ENCODE measurements around the gene TRABD2B. TPM values are rescaled to one million over a fixed set of nuclear protein-coding genes. Genes with fewer than 3 reads are reported as not detected.
A peak's percentile ranks its signal among the peaks of the same experiment; 100 is the strongest.

Gene TRABD2B
- polyA plus RNA-seq, 1 donor = 21.2 TPM

DNA sequence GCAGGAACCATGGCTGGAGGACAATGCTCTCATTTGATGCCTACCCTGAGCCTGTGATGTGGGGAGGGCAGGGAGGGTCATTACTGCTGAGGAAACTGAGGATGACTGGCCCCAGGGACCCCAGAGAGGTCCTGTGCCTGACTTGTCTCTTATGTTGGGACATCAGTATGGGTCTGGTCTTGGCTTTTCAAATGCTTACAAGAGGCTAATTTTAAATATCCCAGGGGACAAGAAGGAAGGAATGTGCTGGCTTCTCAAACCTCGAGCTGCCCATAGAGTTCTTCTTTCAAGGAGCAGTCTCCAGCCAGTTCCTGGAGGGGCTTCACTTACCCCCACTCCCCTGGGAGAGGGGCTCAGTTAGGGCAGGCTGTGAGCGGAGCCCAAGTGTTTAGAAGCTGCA lies 168.2 kb downstream of the TRABD2B start:
- DNase-seq = no peak

DNA sequence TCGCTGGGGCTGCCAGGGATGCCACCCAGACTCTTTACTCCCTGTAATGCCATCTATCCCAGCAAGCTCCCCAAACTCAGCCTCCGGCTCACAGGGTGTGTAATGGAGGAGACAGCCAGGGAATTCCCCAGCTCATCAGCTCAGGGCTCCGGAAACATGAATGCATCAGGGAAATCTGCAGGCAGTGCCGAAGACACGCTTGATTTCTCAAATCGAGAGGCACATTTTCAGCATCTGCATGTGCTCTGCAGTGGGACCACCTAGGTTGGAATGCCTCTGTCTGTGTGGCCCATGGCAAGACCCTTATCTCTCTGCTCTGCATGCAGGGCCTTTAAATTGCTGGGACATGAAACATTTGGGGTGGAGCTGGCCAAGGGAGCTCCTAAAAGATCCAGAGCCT lies 170.1 kb downstream of the TRABD2B start:
- DNase-seq = no peak

DNA sequence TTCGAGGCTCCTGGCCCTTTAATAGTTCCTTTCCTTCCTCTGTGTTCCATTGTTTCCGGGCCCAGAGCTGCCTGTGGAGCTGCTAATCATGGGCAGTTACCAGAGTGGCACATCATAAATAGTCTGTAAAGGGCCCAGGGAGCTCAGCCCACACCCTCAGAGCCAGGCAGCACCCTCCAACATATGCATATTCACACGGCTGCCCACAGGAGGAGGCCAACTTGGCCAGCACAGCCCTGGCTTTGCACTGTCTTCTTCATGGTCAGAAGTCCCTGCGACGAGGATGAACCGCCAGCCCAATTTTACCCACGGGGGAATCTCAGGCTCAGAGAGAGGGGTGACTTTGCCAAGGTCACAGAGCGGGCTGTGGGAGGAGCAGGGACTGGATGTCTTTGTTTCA lies 172.5 kb downstream of the TRABD2B start:
- DNase-seq = no peak

DNA sequence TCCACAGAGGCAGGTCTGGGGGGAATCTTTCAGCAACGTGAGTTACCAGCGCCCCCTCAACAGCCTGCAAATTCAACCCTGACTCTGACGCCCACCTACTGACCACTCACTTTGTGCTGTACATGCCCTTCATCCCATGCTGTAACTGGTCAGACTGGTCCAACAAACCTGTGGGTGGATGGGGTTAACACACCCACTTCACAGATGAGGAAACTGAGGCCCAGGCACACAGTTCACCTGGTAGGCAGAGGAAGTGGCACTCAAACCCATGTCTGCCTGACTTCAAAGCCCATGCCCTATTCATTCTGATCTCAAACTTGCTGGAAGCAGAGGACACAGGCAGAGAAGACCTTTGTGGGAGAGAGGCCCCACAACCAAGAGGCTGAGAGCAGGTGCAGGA lies 172.9 kb downstream of the TRABD2B start:
- DNase-seq = no peak

DNA sequence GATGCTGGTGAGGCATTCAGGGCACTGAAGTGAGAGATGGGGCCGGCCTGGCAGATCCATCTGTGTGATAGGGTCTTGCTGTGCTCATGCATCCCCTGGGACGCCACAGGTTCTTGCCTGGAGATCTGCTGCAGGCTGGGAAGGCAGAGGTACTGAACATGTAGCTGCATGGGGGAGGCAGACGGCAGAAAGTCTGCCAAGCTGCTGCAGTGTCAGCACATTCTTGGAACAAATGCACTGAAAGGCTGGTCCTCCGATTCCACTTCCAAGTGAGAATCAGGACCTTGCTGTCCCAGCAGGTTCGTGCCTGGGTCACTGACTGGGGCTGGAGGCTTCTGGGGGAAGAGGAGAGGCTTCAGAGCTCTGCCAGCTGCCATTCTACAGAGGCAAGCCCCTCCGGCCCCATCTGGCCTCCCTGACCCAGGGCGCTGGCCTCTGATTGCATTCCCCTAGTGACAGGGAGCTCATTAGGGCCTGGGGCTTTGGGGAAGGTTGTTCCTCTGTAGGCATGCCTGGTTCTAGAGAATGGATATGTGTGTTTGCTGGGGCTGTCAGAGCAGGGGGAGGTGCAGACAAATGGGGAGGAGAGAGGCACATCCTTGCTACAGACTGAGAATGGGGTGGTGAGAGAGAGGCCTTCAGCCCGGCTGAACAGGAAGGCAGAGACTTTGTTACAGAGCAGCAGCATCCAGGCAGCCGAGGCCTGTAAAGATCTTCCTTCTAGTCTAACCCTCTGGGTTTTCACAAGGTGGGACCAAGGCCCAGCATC lies 174.0 kb downstream of the TRABD2B start:
- DNase-seq = no peak

DNA sequence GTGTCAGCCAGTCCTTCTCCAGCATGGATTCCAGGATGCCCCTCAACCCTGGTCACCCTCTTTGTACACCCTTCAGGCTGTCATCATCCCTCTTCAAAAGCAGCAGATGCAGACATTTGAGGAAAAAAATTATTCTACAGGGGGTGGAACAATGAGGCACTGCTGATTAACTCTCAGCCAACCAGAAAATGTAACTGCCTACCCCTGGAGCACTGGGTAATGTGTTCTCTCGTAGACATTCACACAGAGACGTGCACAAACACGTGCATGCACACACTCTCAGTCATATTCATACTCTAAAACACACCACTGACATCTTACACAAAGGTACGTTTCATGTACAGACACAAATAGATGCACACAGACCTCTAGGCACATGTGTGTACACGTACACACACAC lies 175.4 kb downstream of the TRABD2B start:
- no peak for DNase-seq

DNA sequence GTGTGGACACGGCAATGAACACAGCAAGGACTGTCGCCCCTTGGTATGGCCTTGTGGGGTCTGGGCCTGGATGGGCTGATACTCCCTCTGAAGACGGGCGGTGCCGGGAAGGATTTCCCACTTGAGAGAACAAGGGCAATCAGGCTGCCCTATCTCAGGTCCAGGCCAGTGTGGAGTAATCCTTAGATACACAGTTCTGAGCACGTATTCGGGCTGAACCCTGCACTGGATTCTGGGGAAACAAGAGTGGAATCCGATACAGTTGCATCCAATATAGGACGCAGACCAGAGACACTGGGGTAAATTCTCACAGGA lies 177.7 kb downstream of the TRABD2B start:
- no peak for DNase-seq

DNA sequence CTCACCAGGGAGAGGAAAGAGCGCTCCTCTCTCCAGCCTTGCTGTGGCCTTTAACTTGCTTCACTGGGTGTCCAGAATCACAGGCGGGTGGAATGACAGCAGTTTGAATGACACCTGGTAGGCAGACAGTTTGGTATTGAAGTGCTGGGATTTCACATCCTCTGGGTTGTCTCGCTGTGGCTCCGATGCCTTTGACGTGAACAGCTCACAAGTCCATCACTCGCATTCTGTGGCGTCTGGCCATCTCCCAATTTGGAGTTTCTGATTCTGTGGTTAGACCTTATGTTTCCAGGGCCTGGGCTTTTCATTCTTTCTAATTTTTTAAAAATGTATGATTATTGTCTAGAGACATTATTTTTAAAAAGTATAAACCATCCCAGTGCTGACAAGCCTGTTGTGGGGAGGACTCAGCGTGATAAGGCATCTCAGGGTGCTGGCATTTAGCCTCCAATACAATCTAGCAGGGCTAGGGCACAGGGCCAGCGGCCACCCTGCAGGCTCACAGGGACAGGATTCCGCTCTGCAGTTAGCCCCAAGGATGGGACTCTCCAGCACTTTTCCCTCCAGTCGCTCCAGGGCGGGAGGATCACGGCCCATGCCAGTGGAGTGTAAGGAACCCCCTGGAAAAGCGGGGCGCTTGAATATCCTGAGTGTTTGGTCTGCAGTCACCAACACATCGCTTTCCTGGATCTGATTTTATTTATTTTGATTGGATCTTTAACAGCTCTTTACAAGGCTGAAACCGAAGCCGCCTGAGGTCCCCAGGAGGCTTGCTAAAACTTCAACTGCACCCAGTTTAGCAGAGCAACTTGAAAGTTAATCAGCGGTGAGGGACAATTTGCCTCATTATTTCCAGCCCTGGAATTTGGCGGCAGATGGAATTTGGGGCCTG lies 178.3 kb downstream of the TRABD2B start:
- DNase-seq = no peak

DNA sequence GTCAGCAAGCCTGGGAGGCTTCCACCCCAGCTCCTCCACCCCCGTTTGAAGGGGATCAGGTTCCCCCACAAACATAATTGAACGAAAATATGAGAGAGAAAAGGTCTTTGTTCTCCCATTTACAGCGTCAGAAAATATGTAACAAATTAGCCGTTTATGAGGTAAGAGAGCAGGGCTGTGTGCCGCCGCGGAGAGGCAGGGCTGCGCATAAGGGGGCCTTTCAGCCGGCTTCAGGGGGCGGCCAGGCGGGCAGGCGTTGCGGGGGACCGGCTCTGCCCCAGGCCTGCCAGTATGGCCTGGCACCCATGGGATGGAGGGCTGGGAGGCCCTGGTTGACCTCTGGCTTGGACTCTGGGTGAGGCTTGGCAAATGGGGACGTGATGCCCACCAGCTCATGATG lies 179.3 kb downstream of the TRABD2B start:
- DNase-seq = no peak

DNA sequence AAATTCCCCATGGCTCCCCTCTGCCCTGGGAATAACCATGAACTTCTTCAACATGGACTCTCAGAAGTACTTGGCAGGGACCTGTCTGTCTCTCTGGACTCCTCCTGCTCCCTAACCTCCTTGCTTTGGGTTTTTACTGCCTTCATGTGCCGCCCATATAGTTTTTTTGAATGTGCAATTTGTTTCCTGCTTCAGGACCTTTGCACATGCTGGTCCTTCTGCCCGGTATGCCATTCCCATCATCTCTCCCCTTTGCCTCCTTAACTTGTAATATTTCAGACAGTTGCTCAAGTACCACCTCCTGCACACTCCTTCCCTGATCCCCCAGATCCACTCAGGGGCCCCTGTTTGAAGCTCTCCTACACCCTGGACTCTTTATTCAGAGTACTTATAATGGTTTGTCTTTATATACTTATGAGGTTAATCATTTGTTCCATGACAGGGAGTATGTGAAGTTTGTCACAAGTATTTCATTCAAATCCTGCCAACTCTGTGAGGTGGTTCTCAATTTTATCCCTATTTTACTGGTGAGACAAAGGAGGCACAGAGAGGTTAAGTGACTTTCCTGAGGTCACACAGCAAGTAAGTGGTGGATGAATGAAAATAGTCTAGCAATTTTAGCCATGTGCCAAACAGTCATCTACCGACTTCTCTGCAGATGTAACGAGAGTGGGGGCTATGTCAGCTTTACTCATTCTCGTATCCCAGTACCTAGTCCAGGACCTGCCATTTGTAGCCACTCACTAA lies 180.7 kb downstream of the TRABD2B start:
- no peak for DNase-seq

DNA sequence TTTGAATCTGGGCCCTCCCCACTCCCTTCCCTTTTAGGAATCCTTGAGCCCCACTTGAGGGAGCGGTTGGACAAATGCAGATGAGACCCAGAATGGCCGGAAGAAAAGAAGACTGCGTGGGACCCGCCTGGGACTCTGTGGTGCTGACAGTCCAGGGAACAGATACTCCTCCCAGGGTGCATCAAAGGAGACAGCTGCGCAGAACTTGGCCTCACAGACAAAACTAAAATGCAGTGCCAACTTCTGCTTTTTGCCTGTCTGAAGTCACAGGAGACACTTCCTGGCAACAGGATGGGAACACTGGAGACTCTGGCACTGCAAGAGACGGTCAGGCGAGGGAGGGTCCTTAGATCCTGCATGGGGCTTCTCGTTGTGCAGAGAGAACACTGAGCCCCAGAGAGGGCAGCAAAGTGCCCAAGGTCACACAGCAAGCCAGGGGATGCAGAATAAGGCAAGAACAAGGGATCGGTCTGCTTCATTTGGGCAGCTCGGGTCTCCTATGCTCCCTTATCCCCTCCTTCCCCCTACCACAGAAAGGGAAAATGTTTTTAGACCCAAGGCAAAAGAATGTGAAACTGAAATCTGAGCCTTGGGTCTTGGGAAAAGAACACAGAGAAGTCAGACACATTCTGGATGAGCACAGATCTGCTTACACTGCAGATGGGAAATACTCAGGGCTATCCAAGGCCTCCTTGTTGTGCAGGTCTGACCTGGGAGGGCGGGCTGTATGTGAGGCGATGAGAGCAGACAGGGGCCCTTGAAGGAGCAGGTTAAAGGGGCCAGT lies 182.4 kb downstream of the TRABD2B start:
- DNase-seq = no peak

DNA sequence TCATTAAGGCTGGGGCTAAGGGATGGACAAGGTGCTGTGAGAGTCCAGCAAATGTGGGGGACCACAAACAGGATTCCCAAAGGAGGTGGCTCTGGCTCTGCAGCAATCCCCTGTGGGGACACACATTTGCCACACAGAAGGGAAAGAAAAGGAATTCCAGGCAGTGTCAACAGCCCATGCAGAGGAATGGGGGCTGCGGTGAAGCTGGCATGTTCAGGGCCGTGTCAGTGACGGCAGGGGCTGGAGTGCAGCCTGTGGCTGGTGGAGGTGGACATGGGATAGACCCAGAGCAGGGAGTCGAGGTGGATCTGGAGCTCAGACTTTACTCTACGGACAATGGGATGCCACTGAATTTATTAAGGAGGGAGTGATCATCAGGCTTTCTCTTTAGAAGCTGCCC lies 183.2 kb downstream of the TRABD2B start:
- no peak for DNase-seq

DNA sequence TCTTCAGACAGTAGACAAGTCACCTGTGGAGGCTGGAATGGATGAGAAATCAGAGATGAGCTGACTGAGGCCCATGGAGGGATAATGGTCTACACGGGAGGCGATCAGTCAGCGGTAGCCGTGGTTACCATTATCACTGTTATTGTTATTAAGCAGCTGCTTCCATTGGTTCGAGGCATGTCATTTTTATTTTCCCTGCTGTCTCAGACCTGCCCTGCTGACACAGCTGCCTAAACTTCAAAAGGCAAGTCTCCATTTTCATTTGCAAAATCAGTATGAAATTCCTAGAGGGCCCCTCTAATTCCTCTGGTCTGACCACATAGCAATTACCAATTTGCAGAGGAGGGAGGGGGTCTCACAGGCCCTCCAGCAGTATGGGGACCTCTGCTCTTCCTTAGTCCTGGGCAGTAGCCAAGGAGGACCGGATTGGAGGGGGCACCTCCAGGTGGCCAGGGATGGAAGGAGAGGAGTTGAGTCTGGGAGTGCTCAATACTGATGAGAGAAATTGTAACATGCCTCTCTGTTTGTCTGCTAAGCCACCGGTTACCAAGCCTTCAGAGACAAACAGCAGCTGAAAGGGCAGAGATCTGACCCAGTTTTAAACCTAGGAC lies 184.2 kb downstream of the TRABD2B start:
- no peak for DNase-seq

DNA sequence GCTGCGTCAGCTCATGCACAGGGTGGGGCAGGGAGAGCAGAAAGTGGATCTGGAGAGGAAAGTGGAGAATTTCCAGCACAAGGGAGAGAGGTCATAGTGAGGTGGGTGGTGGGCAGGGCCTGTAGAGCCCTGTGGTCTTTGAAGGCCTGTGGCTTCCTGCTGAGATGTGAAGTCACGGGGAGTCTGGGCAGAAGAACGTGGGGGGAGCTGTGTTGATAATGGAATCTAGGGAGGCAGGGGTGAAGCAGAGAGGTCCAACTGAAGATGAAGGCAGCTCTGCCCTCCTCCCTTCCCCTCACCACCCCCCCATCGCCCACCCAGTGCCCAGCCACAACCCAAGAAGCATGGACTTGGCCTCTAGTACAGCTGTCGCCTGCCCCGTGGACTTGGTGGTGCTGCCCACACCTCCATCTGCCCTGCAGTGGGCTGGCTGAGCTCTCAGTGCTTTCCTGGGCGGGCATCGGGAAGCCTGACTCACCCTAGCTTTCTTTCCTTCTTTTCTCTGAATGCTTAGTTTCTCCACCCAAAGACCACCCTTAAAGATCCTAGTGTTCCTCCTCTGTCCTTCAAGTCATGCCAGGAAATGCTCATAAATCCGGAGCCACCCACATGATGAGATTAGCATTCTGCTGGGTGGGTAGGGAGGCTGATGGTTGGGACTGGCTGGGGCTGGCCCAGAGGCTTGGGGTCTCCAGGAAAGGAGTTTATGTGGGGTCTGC lies 186.1 kb downstream of the TRABD2B start:
- DNase-seq = no peak

DNA sequence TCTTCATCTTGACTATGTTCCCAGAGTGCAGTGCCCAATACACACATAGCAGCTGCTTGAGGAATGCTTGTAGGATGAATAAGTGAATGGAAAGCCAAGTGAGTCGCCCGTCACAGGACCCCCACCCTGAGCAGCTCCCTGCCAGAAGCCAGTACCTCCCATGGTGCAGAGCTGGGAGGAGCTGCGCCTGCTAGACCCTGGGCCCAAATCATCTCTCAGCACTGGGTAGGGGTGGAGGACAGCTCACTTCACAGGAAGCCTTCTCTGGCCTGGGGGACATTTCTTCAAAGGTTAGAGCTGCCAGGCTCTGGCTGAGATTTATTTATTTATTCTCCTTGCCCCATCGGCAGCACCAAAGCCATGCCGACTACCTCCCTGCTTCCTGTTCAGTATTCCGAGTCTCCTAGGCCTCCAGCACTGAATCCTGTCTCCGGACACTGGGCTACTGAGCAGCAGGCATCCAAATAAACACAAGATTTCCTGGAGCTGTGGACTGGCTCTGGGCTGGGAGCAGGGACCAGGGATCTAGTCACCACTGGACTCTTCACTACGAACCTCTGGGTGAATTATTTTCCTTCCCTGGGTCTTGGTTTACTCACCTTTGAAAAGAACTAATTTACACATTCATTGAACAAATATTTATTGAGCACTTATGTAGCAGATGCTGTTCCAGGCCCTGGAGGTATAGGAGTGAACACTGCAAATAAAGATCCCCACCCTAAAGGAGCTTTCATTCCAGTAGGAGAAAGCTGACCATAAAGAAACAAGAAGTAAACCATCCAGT lies 187.7 kb downstream of the TRABD2B start:
- no peak for DNase-seq

DNA sequence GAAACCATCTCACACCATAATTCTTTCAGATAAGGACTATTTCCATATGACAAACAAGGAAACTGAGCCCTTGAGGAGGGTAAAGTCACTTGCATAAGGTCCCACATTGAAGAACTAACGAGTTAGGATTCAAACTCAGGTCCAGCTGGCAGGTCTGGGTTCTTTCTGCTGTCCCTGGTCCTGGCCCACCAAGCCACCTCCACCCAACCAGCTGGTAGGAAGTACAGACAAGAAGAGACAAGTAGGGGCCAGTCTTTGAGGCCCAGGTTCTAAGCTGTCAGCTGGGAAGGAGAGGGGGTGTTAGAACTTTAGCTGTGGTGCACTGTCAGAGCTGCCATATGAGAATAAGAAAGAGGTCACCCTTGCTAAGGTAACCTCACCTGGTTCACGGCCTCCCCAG lies 188.6 kb downstream of the TRABD2B start:
- DNase-seq = no peak

DNA sequence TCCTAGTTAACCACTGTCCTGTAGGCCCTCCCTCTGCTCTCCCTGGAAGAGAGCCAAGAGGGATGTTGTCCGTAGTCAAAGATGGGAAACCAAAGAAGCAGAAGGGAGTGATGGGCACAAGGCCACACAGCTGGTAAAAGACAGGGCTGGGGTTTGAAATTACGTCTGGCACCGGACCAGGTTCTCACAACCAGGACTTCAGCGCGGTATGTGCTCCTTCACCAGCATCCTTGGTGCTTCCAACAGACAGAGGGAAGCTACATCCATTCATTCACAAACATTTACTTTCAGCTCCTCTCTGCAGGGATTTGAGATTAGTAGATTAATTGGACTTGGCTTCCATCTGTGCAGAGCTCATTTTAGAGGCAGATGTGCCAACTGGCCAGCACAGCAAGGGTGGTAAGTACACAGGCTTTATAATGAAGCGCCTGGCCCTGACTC lies 191.2 kb downstream of the TRABD2B start:
- DNase-seq = no peak

DNA sequence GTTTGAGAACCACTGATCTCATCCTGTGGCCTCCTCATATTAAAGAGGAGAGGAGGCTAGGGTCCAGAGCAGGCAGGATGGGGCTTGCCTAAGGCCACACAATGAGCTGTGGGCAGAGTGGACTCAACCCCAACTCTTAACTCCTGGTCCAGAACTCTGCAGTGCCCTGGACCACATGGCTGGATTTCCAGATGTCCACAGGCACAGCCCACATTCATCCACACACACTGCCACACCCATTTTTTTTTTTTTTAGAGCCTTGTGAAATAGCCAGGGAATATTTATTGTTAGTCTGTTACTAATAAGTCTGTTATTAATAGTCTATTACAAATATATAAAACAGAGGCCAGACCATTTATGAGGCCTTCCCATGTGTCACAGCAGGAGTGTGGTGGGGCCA lies 192.2 kb downstream of the TRABD2B start:
- no peak for DNase-seq

DNA sequence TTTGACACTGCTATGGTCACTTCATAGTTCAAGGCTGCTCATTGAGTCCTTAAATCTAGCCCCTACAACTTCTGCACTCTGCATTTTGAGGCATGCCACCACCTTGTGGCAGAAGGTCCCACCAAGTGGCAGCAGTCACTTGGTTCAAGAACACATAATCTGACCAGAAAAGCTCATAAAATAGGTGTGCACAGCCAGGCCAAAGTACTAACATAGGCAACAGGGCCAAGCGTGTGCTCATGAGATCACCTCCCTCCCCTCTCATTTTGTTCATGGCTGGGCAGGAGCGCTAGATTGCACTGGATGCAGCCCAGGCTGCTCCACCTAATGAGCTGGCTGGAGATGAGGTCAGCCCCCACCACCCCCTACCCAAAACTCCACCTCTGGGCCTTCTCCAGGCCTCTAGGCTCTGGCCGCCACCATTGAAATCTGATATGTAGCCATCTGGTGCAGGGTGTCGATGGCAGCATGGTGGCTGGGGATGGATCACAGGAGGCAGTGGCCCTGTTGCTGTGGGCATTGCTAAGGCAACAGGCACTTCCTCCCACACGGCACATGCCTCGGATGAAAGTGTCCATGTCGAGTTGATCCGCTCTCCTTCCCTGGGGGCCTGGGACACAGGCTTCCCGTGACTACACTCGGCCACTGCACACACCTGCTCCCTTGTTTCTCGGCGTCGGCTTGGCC lies 193.2 kb downstream of the TRABD2B start:
- DNase-seq = peak; percentile 68
